Epithelial cell of proximal tubule (primary cell): ENCODE measurements around the gene RBM14. TPM values are rescaled to one million over a fixed set of nuclear protein-coding genes. Genes with fewer than 3 reads are reported as not detected.
A peak's percentile ranks its signal among the peaks of the same experiment; 100 is the strongest.

ENCODE experiments used
- DNase-seq: peaks from one replicate; pipeline ENCODE4 v3.0.0-alpha.2; 2011; ENCODE audit warnings: low read depth
- H3K4me3 ChIP-seq: 2 replicates; pipeline ENCODE4 v1.5.1; 2011; ENCODE audit warnings: low read depth, mild to moderate bottlenecking, low read length
- total RNA-seq: library from RNA; depleted of rRNA; stranded (reverse); fragments of >200 nt; gene quantifications from 2 replicates; pipeline ENCODE4 v1.2.3, GENCODE V29; 2015
- TF ChIP-seq, protein P1 (sequence below): conservative IDR thresholded peaks from 2 replicates; pipeline ENCODE4 v1.5.1; 2012; ENCODE audit warnings: low read depth, mild to moderate bottlenecking, low read length

RBM14 gene
- total RNA-seq, 1 donor from 2014 or later, result 40.4 TPM

DNA sequence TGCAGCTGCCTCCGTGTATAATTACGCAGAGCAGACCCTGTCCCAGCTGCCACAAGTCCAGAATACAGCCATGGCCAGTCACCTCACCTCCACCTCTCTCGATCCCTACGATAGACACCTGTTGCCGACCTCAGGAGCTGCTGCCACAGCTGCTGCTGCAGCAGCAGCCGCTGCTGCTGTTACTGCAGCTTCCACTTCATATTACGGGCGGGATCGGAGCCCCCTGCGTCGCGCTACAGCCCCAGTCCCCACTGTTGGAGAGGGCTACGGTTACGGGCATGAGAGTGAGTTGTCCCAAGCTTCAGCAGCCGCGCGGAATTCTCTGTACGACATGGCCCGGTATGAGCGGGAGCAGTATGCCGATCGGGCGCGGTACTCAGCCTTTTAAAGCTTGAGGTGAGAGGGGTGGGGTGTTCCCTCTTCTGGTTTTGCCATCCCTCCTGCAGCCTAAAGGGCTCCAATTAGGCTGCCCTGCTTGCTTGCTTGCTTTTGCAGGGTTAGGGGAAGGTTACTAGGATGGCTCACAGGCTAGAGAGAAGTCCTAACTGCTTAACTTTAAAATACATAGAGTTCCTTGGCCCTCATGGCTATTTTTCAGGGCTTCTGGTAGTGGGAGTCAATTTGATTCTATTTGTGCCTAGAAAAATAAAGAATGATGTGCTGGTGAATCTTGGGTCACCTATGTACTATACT, 27.5 kb downstream of the RBM14 start:
- peak overlapping the region; percentile 35 for H3K4me3 ChIP-seq
- TF ChIP-seq, protein P1, sequence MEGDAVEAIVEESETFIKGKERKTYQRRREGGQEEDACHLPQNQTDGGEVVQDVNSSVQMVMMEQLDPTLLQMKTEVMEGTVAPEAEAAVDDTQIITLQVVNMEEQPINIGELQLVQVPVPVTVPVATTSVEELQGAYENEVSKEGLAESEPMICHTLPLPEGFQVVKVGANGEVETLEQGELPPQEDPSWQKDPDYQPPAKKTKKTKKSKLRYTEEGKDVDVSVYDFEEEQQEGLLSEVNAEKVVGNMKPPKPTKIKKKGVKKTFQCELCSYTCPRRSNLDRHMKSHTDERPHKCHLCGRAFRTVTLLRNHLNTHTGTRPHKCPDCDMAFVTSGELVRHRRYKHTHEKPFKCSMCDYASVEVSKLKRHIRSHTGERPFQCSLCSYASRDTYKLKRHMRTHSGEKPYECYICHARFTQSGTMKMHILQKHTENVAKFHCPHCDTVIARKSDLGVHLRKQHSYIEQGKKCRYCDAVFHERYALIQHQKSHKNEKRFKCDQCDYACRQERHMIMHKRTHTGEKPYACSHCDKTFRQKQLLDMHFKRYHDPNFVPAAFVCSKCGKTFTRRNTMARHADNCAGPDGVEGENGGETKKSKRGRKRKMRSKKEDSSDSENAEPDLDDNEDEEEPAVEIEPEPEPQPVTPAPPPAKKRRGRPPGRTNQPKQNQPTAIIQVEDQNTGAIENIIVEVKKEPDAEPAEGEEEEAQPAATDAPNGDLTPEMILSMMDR, result no peak
- DNase-seq, result no peak

DNA sequence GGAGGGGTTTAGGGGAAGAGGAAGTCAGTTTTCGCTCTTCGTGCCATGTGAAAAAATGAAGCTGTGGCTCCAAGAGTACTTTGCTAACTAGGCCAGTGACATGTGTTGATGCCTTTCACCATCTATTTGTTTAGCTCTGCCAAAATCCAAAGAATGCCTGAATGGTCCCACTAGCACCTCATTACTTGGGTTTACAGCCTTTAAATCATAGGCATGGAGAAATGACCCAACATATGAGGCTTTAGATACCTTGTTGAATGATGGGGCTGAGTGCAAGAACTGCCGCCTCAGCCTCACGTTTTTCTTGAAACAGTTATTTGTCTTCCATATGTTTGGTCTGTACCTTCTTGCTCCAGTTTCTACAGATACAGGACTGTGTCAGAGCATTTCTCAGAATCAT, 30.4 kb downstream of the RBM14 start:
- TF ChIP-seq, protein P1, result no peak
- no peak for DNase-seq
- H3K4me3 ChIP-seq, result no peak overlapping the region

DNA sequence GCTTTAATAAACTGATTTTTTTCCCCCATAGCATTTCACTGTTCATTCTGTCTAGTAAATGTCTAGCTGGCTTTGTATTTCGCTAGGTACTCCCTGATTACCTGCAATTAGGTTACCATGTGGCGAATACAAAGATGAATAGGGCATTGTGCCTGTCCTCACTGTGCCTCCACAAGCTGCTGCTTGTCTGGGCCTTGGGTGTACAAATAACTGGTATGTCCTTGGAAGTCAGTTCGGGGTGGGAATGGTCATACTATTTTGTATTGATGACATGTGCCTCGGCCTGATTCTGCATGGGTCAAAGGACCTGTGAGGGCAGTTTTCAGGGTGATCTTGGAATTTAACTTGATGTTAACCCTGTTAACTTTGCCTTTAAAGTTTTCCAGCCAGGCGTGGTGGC, 33.5 kb downstream of the RBM14 start:
- TF ChIP-seq, protein P1, result no peak
- no peak for DNase-seq
- H3K4me3 ChIP-seq, result no peak overlapping the region

DNA sequence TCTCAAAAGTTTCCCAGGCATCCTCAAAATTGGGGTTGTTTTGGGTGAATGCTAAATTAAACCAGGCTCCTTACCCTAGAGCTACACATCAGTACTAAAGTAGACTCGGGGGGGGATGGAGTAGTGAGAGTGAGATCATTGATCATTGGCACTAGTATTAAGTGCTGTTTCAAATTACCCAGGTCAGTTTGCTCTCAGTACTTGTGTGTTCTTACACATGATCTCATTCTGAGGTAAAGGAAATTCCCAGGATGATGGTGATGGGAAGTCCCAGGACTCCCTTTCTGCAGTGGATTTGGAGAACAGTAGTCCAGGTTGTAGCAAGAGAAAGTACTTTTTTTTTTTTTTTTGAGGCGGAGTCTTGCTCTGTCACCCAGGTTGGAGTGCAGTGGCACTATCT, 34.6 kb downstream of the RBM14 start:
- DNase-seq, result no peak
- no peak overlapping the region for H3K4me3 ChIP-seq
- TF ChIP-seq, protein P1, result no peak

DNA sequence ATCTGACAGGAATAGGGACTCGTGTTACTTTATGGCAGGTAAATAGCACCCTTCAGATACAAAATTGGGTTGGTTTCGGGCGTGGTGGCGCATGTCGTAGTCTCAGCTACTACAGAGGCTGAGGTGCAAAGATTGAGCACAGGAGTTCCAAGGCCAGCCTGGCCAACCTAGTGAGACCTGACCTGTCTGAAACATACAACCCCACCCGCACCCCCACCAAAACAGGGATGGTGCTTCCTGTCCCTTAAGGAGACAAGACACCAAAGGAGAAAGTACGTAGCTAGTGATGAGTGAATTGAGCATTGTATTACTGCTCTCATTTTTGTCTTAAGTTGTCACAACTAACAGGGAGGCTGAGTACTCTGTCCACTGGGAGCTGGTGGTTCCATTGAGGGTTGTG, 36.2 kb downstream of the RBM14 start:
- DNase-seq, result no peak
- TF ChIP-seq, protein P1, result no peak
- no peak overlapping the region for H3K4me3 ChIP-seq

DNA sequence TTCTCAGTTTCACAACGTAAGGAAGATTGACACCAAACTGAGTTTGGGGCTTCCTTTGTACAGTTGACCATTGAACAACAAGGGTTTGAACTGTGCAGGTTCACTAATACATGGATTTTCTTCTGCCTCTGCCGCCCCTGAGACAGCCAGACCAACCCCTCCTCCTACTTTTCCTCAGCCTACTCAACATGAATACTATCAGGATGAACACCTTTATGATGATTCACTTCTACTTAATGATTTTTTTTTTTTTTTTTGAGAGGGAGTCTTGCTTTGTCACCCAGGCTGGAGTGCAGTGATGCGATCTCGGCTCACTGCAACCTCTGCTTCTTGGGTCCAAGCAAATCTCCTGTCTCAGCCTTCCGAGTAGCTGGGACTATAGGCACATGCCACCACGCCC, 36.7 kb downstream of the RBM14 start:
- no peak overlapping the region for H3K4me3 ChIP-seq
- no peak for DNase-seq
- TF ChIP-seq, protein P1, result no peak

DNA sequence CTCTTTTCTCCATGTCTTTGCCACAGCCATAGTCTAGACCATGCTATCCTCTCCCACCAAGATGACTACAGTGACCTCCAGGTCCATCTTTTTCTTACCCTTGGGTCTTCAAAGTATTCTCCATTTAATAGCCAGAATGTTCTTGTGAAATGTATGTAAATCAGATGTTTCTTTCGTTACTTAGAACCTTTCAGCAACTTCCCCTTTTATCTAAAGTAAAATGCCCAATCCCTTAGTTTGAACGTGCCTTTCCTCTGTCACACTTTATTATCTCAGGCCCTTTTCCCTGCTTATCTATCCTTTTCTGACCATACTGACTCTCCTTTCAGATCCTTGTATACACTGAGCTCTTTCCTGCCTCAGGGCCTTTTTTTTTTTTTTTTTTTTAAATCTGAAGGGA, 43.3 kb downstream of the RBM14 start:
- H3K4me3 ChIP-seq, result no peak overlapping the region
- no peak for DNase-seq
- TF ChIP-seq, protein P1, result no peak
